ENCODE data around the gene CDK15. TPM values are rescaled to one million over a fixed set of nuclear protein-coding genes. Genes with fewer than 3 reads are reported as not detected.

The CDK15 gene
- total RNA-seq, 2 donors from 2014 or later: 1.2 TPM; not detected in 1

- no peaks in the 10 kb centered on the region for H3K9me3 ChIP-seq
- intact Hi-C loops (cut with DNase I): no loop called here
- H3K4me3 ChIP-seq: no peak overlapping the region
- no peak overlapping the region for H3K27ac ChIP-seq
- H3K36me3 ChIP-seq: no peaks in the 10 kb centered on the region
- DNase-seq (ENCODE audit: low spot score): no peak
- TF ChIP-seq POLR2A (IDR thresholded peaks at IDR 0.05): no peak
- TF ChIP-seq, protein P1, sequence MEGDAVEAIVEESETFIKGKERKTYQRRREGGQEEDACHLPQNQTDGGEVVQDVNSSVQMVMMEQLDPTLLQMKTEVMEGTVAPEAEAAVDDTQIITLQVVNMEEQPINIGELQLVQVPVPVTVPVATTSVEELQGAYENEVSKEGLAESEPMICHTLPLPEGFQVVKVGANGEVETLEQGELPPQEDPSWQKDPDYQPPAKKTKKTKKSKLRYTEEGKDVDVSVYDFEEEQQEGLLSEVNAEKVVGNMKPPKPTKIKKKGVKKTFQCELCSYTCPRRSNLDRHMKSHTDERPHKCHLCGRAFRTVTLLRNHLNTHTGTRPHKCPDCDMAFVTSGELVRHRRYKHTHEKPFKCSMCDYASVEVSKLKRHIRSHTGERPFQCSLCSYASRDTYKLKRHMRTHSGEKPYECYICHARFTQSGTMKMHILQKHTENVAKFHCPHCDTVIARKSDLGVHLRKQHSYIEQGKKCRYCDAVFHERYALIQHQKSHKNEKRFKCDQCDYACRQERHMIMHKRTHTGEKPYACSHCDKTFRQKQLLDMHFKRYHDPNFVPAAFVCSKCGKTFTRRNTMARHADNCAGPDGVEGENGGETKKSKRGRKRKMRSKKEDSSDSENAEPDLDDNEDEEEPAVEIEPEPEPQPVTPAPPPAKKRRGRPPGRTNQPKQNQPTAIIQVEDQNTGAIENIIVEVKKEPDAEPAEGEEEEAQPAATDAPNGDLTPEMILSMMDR (IDR thresholded peaks at IDR 0.05): no peak
- TF ChIP-seq POLR2AphosphoS5 (IDR thresholded peaks at IDR 0.05): no peak
- no peaks in the 10 kb centered on the region for H3K27me3 ChIP-seq (replicated peaks; ENCODE audit: insufficient read depth)
- 69% methylated on average over 3 of the region's 3 CpGs for WGBS
- H3K4me1 ChIP-seq (replicated peaks): no peaks in the 10 kb centered on the region
Measured at GRCh38 chr2:201886504-201886903, 80.2 kb downstream of the CDK15 start.

DNA sequence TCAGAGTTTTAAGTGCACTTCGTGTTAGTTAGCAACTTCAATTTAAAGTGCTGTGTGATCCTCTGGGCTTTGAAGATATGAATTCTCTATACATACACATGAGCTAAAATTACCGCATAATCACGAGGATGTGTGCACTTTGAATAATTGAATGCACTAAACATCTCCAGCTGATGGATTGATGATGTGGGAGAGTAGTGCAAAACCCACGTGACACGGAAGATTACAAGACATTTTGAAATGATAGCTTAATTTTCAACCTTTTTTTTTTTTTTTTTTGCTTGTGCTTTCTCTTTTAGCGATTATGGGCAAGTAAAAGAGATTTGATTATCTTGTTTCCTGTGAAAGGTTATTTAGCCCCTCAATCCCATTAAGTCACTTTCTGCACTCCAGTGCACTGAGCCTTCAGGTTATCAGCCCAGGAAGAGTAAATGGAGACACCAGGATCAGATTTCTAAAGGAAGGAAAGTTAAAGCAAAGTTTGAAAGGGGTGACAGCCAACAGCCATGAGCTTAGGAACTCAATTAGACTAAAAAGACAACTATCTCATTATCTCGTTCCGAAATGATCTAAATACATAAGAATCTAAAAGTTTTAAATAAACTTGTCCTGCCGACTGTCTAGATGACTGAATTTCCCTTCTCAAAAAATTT, 81.6 kb downstream of the CDK15 start:
- 26% methylated on average over 9 of the region's 9 CpGs for WGBS
- Histone ChIP-seq H3K4me1 (replicated peaks) (no peaks in the 10 kb centered on the region), H3K36me3 (no peaks in the 10 kb centered on the region), H3K9me3 (no peaks in the 10 kb centered on the region), H3K27me3 (replicated peaks; ENCODE audit: insufficient read depth) (no peaks in the 10 kb centered on the region), H3K27ac (no peak overlapping the region), H3K4me3 (no peak overlapping the region)
- no peak for DNase-seq (ENCODE audit: low spot score)
- no peak for TF ChIP-seq POLR2A (IDR thresholded peaks at IDR 0.05)
- intact Hi-C loops (cut with DNase I): no loop called here

GRCh38 chr2:201888426-201888800, 82.1 kb downstream of the CDK15 start:
- intact Hi-C loops (cut with DNase I): no loop called here
- H3K4me1 ChIP-seq (replicated peaks): no peaks in the 10 kb centered on the region
- TF ChIP-seq POLR2A (IDR thresholded peaks at IDR 0.05) (no peak), POLR2AphosphoS5 (IDR thresholded peaks at IDR 0.05) (no peak)
- TF ChIP-seq, protein P1 (IDR thresholded peaks at IDR 0.05): no peak
- H3K27me3 ChIP-seq (replicated peaks; ENCODE audit: insufficient read depth): no peaks in the 10 kb centered on the region
- no peaks in the 10 kb centered on the region for H3K36me3 ChIP-seq
- H3K4me3 ChIP-seq: no peak overlapping the region
- no peaks in the 10 kb centered on the region for H3K9me3 ChIP-seq
- no peak for DNase-seq (ENCODE audit: low spot score)
- no peak overlapping the region for H3K27ac ChIP-seq
- WGBS: 17% methylated on average over 8 of the region's 8 CpGs

DNA sequence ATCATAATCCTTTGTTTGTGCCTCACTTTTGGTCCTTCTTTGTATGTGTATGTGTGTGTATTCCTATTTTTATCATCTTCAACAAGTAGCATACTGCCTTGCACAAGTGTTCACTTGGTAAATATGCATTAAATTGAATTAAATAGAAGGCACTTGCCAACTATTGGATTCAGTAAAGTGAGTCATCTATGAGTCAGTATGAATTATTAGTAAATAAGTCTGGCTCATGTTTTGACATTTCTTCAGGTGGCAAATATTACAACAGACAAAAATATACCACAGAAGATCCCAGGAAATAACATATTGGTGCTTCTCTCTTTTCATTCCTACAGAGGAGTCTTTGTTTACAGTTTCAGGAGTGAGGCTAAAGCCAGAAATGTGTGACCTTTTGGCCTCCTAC, 84.1 kb downstream of the CDK15 start:
- Histone ChIP-seq H3K9me3 (no peaks in the 10 kb centered on the region), H3K4me3 (no peak overlapping the region), H3K4me1 (replicated peaks) (no peaks in the 10 kb centered on the region), H3K36me3 (no peaks in the 10 kb centered on the region), H3K27me3 (replicated peaks; ENCODE audit: insufficient read depth) (no peaks in the 10 kb centered on the region), H3K27ac (no peak overlapping the region)
- intact Hi-C loops (cut with DNase I): no loop called here
- no peak for DNase-seq (ENCODE audit: low spot score)
- no peak for TF ChIP-seq POLR2A (IDR thresholded peaks at IDR 0.05)
- no peak for TF ChIP-seq POLR2AphosphoS5 (IDR thresholded peaks at IDR 0.05)
- TF ChIP-seq, protein P1 (IDR thresholded peaks at IDR 0.05): no peak

DNA sequence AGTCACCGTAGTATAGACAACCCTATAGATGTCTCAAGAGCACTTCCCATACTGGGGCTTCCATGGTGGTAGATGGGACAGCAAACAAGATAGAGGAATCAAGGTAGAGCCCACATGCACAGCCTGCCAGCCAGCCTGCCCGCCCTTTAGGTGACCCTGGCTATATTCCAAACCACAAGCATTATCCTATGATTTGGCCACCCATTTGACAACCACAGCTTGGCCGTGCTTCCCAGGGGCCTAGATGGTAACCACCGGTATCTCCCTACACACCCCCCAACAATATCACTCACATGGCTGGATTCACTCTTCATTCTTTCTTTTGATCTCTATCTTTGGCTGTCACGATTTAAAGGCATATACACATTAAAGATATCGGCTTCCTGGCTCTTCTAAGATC, 85.3 kb downstream of the CDK15 start:
- H3K36me3 ChIP-seq: no peaks in the 10 kb centered on the region
- intact Hi-C loops (cut with DNase I): no loop called here
- no peak overlapping the region for H3K27ac ChIP-seq
- TF ChIP-seq POLR2A (IDR thresholded peaks at IDR 0.05): no peak
- TF ChIP-seq, protein P1 (IDR thresholded peaks at IDR 0.05): no peak
- no peak for TF ChIP-seq POLR2AphosphoS5 (IDR thresholded peaks at IDR 0.05)
- 73% methylated on average over 6 of the region's 6 CpGs for WGBS
- no peaks in the 10 kb centered on the region for H3K9me3 ChIP-seq
- no peaks in the 10 kb centered on the region for H3K4me1 ChIP-seq (replicated peaks)
- DNase-seq (ENCODE audit: low spot score): no peak
- H3K4me3 ChIP-seq: no peak overlapping the region
- H3K27me3 ChIP-seq (replicated peaks; ENCODE audit: insufficient read depth): no peaks in the 10 kb centered on the region

Measured in prostate gland (tissue), 2 donors.